Measurements from ENCODE around the gene TAF1L. TPM values are rescaled to one million over a fixed set of nuclear protein-coding genes. Genes with fewer than 3 reads are reported as not detected.

Gene TAF1L
- total RNA-seq, 1 donor from 2014 or later, result not detected

DNA sequence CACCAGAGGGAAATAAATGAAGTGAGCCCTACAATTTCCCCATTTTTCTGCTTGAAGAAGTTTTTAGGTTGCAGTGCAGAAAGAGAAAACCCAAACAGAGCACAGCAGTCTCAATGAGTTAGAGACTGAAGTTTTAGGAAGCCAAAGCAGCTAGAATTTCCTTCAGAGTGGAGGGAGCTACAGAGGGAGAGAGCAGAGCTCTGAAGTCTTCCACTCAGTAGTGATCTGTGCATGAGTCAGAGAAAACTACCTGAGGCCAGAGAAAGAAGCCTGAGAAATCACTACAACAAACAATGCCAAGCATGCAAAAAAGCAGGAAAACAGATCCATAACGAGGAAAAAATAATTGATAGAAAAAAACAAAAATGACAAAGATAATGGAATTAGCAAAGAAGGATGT lies 44.6 kb downstream of the TAF1L start:
- no peak for ATAC-seq (ENCODE audit: low read depth)
- Mint-ChIP-seq H3K27me3 (peaks cover 15% of the 10 kb centered on the region), H3K27ac (no peak overlapping the region), H3K9me3 (no peaks in the 10 kb centered on the region), H3K36me3 (ENCODE audit: low read depth) (no peaks in the 10 kb centered on the region), H3K4me1 (no peaks in the 10 kb centered on the region), H3K4me3 (no peak overlapping the region)
- no peak for DNase-seq
- POLR2A ChIA-PET, result no interaction called here
- intact Hi-C loops (cut with micrococcal nuclease), result no loop called here
- CTCF ChIA-PET, result interaction anchor here (0.9 to 4.4 kb wide), 3 partner anchors 9 to 377 kb away, joined by 4 to 33 read pairs (median 23); no protein-coding TSS in a partner anchor
- TF ChIP-seq, protein P1, sequence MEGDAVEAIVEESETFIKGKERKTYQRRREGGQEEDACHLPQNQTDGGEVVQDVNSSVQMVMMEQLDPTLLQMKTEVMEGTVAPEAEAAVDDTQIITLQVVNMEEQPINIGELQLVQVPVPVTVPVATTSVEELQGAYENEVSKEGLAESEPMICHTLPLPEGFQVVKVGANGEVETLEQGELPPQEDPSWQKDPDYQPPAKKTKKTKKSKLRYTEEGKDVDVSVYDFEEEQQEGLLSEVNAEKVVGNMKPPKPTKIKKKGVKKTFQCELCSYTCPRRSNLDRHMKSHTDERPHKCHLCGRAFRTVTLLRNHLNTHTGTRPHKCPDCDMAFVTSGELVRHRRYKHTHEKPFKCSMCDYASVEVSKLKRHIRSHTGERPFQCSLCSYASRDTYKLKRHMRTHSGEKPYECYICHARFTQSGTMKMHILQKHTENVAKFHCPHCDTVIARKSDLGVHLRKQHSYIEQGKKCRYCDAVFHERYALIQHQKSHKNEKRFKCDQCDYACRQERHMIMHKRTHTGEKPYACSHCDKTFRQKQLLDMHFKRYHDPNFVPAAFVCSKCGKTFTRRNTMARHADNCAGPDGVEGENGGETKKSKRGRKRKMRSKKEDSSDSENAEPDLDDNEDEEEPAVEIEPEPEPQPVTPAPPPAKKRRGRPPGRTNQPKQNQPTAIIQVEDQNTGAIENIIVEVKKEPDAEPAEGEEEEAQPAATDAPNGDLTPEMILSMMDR (IDR thresholded peaks at IDR 0.05), result no peak

DNA sequence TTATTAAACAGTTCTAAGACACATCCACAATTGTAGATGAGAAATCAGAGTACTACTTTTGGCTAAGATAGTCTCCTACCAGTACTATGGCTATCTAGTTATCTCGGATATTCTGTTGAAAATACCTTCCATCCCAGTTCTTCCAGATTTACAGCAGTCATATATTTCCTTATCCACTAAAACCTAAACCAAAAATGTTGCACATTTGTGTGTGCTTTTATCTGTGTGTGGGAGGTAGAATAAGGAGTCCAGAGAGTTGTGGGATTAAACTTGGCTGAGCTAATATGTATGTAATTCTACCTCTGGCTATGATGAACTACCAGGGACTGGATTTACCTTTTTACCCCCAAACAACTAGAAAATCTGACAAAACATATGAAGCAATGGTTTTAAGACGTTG lies 45.0 kb downstream of the TAF1L start:
- H3K27me3 Mint-ChIP-seq, result peaks cover 18% of the 10 kb centered on the region
- no peak overlapping the region for H3K4me3 Mint-ChIP-seq
- intact Hi-C loops (cut with micrococcal nuclease), result no loop called here
- no peak overlapping the region for H3K27ac Mint-ChIP-seq
- TF ChIP-seq, protein P1 (IDR thresholded peaks at IDR 0.05), result no peak
- DNase-seq (no peak), ATAC-seq (ENCODE audit: low read depth) (no peak)
- POLR2A ChIA-PET, result no interaction called here
- CTCF ChIA-PET, result interaction anchor here (0.8 to 4.4 kb wide), 6 partner anchors 8 to 377 kb away, joined by 4 to 33 read pairs (median 10); no protein-coding TSS in a partner anchor
- no peaks in the 10 kb centered on the region for H3K4me1 Mint-ChIP-seq
- H3K36me3 Mint-ChIP-seq (ENCODE audit: low read depth), result no peaks in the 10 kb centered on the region
- H3K9me3 Mint-ChIP-seq, result no peaks in the 10 kb centered on the region

DNA sequence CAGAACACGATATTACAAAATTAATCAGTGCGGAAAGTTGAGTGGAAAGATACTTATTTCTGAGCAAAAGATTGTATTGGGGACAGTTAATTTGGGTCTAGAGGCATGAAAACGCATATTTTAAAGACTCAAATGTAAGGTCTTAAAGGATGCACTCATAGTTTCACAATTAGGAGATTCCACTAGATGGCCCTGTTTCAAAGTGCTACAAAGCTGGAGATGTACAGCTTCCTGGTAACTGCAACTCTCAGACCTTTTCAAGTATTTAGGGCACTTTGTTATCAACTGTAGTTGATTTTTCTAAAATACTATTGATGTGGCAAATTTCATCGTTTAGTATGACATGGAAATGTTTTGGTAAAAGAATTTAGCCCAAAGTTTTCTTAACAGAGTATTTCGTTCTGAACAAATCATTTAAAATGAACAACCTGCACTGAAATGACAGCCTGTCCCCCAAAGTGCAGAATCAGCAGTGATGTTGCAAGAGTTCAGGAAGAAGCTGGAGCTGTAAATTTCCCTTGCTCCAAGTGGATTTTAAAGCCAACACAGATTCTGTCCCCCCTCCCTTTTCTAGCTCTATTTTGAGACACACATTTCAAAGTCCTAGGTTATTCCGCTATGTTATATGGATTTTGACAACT lies 46.3 kb downstream of the TAF1L start:
- CTCF ChIA-PET, result interaction anchor here (0.6 to 4.4 kb wide), 8 partner anchors 9 to 379 kb away, joined by 3 to 33 read pairs (median 4); no protein-coding TSS in a partner anchor
- POLR2A ChIA-PET, result interaction anchor here (1.0 kb wide), 1 partner anchor 379 kb away, joined by 3 read pairs; no protein-coding TSS in a partner anchor
- ATAC-seq (ENCODE audit: low read depth) (no peak), DNase-seq (no peak)
- Mint-ChIP-seq H3K9me3 (no peaks in the 10 kb centered on the region), H3K36me3 (ENCODE audit: low read depth) (no peaks in the 10 kb centered on the region), H3K4me1 (no peaks in the 10 kb centered on the region), H3K4me3 (no peak overlapping the region), H3K27me3 (peaks cover 23% of the 10 kb centered on the region), H3K27ac (no peak overlapping the region)
- intact Hi-C loops (cut with micrococcal nuclease), result loop anchor here (1.0 kb wide), 2 partner anchors 114 to 379 kb away; no protein-coding TSS in a partner anchor
- TF ChIP-seq, protein P1 (IDR thresholded peaks at IDR 0.05), result no peak

DNA sequence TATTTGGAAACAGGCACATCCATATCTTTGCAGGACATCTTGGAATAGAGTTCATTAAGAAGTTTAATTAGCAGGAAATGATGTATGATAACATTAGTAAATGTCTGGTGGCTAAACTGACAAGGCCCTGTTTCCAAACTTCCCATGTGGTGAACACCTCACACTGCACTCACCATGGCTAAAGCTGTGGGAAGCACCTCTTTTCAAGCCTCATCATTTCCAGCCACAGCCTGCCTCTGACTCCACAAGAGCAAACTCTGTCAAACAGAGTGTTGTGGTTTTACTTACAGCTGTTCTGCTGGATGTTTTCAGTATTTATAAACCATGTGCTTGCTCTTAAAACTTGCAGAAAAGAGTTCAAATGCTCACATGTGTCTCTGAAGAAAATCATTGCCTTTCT lies 47.6 kb downstream of the TAF1L start:
- no peak overlapping the region for H3K27ac Mint-ChIP-seq
- ATAC-seq (ENCODE audit: low read depth), result no peak
- H3K36me3 Mint-ChIP-seq (ENCODE audit: low read depth), result no peaks in the 10 kb centered on the region
- POLR2A ChIA-PET, result no interaction called here
- H3K9me3 Mint-ChIP-seq, result no peaks in the 10 kb centered on the region
- DNase-seq, result no peak
- H3K27me3 Mint-ChIP-seq, result peaks cover 23% of the 10 kb centered on the region
- TF ChIP-seq, protein P1 (IDR thresholded peaks at IDR 0.05), result no peak
- CTCF ChIA-PET, result interaction anchor here (0.6 to 4.4 kb wide), 5 partner anchors 8 to 554 kb away, joined by 5 to 33 read pairs (median 15); no protein-coding TSS in a partner anchor
- H3K4me3 Mint-ChIP-seq, result no peak overlapping the region
- intact Hi-C loops (cut with micrococcal nuclease), result no loop called here
- H3K4me1 Mint-ChIP-seq, result no peaks in the 10 kb centered on the region

DNA sequence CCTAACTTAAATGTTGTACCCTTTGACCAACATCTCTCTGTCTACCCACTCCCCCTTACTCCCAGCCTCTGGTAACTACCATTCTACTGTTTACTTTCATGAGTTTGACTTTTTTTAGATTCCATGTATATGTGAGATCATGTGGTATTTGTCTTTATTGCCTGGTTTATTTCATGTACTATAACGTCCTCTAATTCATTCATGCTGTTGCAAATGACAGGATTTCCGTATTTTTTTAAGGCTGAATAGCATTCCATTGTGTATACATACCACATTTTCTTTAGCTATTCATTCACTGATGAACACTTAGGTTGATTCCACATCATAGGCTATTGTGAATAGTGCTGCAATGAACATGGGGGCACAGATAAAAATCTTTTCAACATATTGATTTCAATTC lies 50.7 kb downstream of the TAF1L start:
- Mint-ChIP-seq H3K4me3 (no peak overlapping the region), H3K4me1 (no peaks in the 10 kb centered on the region), H3K36me3 (ENCODE audit: low read depth) (no peaks in the 10 kb centered on the region), H3K27ac (no peak overlapping the region), H3K27me3 (peaks cover 21% of the 10 kb centered on the region), H3K9me3 (no peaks in the 10 kb centered on the region)
- DNase-seq (no peak), ATAC-seq (ENCODE audit: low read depth) (no peak)
- TF ChIP-seq, protein P1 (IDR thresholded peaks at IDR 0.05), result no peak
- ChIA-PET POLR2A (no interaction called here), CTCF (interaction anchor here (3.6 kb wide), 1 partner anchor 206 kb away, joined by 27 read pairs; no protein-coding TSS in a partner anchor)
- intact Hi-C loops (cut with micrococcal nuclease), result no loop called here
